ENCODE measurements around the gene JAML. TPM values are rescaled to one million over a fixed set of nuclear protein-coding genes. Genes with fewer than 3 reads are reported as not detected.

Gene JAML
- total RNA-seq, 1 experiment from 2014 or later = not detected

GRCh38 chr11:118164885-118165284 is 59.9 kb downstream of the JAML start:
- H3K27ac Mint-ChIP-seq (ENCODE audit: unreplicated experiment) = no peak overlapping the region
- H3K4me1 Mint-ChIP-seq (ENCODE audit: low read depth, unreplicated experiment) = no peaks in the 10 kb centered on the region
- no peak for TF ChIP-seq CTCF (IDR thresholded peaks at IDR 0.05; ENCODE audit: unreplicated experiment)
- intact Hi-C loops (cut with micrococcal nuclease; ENCODE audit: unreplicated experiment) = no loop called here
- no peak for DNase-seq
- no peaks in the 10 kb centered on the region for H3K36me3 Mint-ChIP-seq (ENCODE audit: insufficient read depth, unreplicated experiment)
- H3K9me3 Mint-ChIP-seq (ENCODE audit: low read depth, unreplicated experiment) = no peaks in the 10 kb centered on the region
- CTCF ChIA-PET = no interaction called here
- H3K27me3 Mint-ChIP-seq (ENCODE audit: unreplicated experiment) = peaks cover 71% of the 10 kb centered on the region
- no peak overlapping the region for H3K4me3 Mint-ChIP-seq (ENCODE audit: low read depth, unreplicated experiment)
- BruUV-seq (replicated peaks) = no TSS peak

GRCh38 chr11:118163494-118163893 is 61.3 kb downstream of the JAML start:
- Mint-ChIP-seq H3K9me3 (ENCODE audit: low read depth, unreplicated experiment) (no peaks in the 10 kb centered on the region), H3K4me1 (ENCODE audit: low read depth, unreplicated experiment) (no peaks in the 10 kb centered on the region), H3K27me3 (ENCODE audit: unreplicated experiment) (peaks cover 71% of the 10 kb centered on the region), H3K4me3 (ENCODE audit: low read depth, unreplicated experiment) (no peak overlapping the region), H3K36me3 (ENCODE audit: insufficient read depth, unreplicated experiment) (no peaks in the 10 kb centered on the region), H3K27ac (ENCODE audit: unreplicated experiment) (no peak overlapping the region)
- TF ChIP-seq CTCF (IDR thresholded peaks at IDR 0.05; ENCODE audit: unreplicated experiment) = no peak
- no TSS peak for BruUV-seq (replicated peaks)
- CTCF ChIA-PET = interaction anchor here (1.1 kb wide), 1 partner anchor 12 kb away, joined by 3 read pairs; no protein-coding TSS in a partner anchor
- intact Hi-C loops (cut with micrococcal nuclease; ENCODE audit: unreplicated experiment) = no loop called here
- DNase-seq = no peak

- Mint-ChIP-seq H3K36me3 (ENCODE audit: insufficient read depth, unreplicated experiment) (no peaks in the 10 kb centered on the region), H3K27me3 (ENCODE audit: unreplicated experiment) (peaks cover 71% of the 10 kb centered on the region), H3K4me1 (ENCODE audit: low read depth, unreplicated experiment) (no peaks in the 10 kb centered on the region), H3K4me3 (ENCODE audit: low read depth, unreplicated experiment) (no peak overlapping the region), H3K27ac (ENCODE audit: unreplicated experiment) (no peak overlapping the region), H3K9me3 (ENCODE audit: low read depth, unreplicated experiment) (no peaks in the 10 kb centered on the region)
- intact Hi-C loops (cut with micrococcal nuclease; ENCODE audit: unreplicated experiment) = no loop called here
- BruUV-seq (replicated peaks) = no TSS peak
- DNase-seq = no peak
- TF ChIP-seq CTCF (IDR thresholded peaks at IDR 0.05; ENCODE audit: unreplicated experiment) = no peak
- CTCF ChIA-PET = interaction anchor here (1.1 kb wide), 1 partner anchor 12 kb away, joined by 3 read pairs; no protein-coding TSS in a partner anchor
These were observed 62.0 kb downstream of the JAML start for GRCh38 chr11:118162846-118163245.

GRCh38 chr11:118161786-118162185 is 63.0 kb downstream of the JAML start:
- Mint-ChIP-seq H3K9me3 (ENCODE audit: low read depth, unreplicated experiment) (no peaks in the 10 kb centered on the region), H3K4me1 (ENCODE audit: low read depth, unreplicated experiment) (no peaks in the 10 kb centered on the region), H3K4me3 (ENCODE audit: low read depth, unreplicated experiment) (no peak overlapping the region), H3K36me3 (ENCODE audit: insufficient read depth, unreplicated experiment) (no peaks in the 10 kb centered on the region), H3K27ac (ENCODE audit: unreplicated experiment) (no peak overlapping the region), H3K27me3 (ENCODE audit: unreplicated experiment) (peaks cover 81% of the 10 kb centered on the region)
- no peak for DNase-seq
- intact Hi-C loops (cut with micrococcal nuclease; ENCODE audit: unreplicated experiment) = no loop called here
- TF ChIP-seq CTCF (IDR thresholded peaks at IDR 0.05; ENCODE audit: unreplicated experiment) = no peak
- CTCF ChIA-PET = no interaction called here
- BruUV-seq (replicated peaks) = no TSS peak
